Measurements from ENCODE around the gene GLIS2.

Gene GLIS2

DNA sequence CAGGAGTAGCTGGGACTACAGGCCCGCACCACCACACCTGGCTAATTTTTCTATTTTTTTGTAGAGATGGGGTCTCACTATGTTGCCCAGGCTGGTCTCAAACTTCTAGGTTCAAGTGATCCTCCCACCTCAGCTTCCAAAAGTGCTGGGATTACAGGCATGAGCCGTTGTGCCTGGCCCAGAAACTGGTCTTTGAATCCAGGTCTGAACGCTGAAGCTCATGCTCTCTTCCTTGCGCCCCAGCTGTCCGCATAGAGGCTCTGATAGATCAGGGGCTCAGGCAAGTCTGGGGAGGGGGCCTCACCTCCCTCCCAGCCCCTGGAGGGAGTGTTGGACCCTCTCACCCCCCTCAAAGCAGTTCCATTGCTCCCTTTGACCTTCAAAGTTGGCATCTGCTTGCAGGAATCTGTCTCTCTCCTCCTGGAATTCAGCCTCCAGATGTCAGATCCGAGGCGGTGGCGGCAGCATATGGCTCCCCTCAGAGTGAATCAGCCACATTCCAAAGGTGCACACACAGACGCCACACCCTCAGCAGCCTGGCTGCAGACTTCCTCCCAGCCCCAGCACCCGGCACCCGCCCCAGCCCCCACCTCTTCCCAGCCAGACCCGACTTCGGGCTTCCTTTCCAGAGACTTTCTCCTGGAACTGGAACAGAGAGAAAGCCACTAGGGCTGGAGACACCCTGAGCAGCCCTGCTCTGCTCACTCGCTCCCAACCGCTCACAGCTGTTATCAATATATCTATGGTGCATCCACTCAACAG lies 16.9 kb upstream of the GLIS2 start:
- DNase-seq = no peak

DNA sequence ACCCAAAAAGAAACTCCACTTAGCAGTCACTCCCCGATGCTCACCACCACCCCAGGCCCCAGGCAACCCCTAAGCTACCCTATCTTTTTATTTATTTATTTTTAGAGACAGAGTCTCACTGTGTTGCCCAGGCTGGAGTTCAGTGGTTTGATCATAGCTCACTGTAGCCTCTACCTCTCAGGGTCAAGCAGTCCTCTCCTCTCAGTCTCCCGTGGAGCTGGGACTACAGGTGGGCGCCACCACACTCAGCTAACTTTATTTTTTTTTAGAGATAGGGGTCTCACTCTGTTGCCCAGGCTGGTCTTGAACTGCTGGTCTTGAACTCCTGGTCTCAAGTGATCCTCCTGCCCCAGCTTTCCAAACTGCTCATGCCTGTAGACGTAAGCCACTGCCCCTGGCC lies 14.7 kb upstream of the GLIS2 start:
- no peak for DNase-seq

DNA sequence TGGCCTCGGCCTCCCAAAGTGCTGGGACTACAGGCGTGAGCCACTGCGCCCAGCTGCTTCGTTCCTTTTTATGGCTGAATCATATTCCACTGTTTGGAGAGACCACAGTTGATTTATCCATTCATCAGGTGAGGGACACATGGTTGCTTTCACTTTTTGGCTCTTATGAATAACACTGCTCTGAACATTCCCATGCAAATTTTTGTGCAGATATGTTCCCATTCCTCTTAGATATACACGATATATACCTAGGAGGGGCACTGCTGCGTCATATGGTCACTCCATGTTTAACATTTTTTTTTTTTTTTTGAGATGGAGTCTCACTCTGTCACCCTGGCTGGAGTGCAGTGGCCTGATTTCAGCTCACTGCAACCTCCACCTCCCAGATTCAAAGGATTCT lies 13.9 kb upstream of the GLIS2 start:
- no peak for DNase-seq

DNA sequence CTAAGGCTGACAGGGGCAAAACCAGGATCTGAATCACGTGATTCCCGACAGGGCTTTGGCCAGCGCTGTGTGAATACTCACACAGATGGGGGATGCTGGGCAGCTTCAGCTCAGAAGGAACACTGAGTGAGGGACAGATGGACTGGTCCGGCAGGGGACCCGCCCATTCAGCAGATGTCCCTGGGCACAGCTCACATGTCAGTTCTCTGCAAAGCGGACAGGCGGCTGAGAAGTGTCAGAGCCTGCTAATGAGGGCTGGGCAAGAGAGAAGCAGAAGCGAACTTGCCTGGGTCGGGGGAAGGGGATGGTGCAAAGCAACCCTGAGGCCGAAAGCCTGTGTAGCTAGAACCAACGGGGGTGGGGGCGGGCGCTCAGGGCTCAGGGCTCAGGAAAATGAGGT lies 11.9 kb upstream of the GLIS2 start:
- no peak for DNase-seq

DNA sequence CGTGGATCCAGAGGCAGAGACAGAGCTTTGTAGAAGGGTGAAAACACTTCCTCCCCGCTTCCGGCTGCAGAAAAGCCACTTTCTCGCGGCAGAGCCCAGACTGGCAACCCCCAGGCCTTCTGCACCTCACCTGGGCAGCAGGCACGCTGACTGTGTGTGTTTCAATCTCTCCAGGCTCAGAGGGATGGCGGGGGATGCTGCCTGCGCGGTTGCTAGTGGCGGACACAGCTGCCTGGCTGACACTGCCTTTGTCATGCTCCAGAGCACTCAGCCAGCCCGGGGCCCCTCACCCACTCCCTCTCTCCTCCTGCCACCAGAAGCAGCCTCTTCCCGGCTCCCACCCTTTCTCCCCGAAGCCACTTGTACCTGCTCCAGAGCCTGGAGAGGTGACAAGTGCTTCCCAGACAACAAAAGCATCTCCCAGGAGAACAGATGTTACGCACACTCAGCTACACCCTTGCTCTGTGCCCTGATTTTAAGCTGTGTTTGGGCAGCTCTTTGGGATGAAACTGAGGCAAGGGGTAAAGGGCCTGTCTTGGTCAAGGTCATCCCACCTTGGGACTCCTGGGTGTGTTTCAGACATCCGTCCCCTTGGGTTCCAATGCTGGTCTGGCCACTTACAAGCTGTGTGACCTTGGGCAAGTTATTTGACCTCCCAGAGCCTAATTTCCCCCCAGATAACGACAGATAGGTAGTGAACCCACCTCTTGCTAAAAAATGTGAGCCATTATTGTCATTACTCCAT lies 9.2 kb upstream of the GLIS2 start:
- no peak for DNase-seq

DNA sequence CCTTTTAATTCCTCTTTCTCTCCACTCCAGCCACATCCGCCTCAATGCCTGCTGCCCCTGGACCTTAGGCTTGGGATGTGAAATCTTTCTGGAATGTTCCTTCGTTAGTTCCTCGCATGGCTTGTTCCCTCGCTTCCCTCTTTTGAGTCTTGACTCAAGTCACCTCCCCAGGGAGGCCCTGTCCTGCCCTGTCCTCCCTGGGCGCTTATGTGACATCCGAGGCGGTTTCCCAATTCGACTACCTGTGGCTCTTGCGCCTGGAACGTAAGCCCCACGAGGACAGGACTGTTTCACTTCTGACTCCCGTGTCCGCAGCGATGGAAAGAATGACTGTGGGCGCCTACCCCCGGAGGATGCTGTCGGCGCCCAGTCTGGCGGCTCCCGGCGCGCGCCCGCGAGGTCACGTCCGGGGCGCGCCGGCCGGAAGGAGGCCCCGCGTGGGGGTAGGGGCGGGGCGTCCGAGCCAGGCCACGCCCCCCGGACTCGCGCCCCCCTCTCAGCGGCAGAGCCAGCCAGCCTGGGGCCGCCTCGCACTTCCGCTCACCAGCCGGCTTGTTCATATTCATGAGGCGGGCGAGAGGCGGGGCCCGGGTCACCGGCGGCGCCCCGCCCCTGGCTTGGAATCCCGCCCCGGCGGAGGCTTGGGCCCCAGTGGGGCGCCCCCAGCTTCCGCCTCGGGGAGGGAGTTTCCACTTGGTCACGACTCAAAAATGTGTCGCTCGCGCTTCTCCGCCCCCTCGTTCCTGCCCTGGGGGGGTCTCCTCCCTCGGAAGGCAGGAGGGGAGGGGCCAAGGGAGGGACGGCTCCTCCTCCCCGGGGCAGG lies 8.4 kb upstream of the GLIS2 start:
- peak; percentile 97 for DNase-seq

DNA sequence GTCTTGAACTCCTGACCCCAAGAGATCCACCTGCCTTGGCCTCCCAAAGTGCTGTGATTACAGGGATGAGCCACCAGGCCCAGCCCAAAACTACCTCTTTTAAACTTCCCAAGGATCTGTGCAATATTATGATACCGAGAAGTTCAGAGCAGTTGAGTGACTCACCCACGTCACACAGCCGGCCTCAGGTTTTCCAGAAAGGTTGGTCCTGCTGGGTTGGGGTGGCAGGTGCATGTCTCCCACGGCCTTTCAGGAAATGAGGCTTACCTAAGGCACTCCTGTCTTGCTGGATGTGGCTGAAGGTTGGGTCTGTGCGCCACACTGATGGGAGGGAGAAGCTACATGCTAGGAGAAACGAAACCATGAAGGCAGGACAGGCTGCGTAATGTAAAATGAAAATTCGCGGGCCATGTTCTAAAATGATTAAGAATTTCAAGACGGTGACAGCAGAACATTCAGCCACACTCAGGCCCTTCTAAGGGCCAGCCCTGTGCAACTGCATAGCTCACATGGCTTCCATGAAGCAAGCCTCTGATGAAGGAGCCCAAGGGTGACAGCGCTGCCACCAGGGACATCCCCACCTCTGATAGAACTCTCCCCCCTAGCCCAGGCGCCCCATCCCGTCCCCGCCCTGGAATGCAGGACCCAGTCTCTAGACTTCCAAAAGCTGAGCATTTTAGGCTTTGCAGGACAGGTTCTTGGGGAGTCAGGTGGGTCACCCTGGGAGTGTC lies 6.6 kb upstream of the GLIS2 start:
- DNase-seq = no peak

DNA sequence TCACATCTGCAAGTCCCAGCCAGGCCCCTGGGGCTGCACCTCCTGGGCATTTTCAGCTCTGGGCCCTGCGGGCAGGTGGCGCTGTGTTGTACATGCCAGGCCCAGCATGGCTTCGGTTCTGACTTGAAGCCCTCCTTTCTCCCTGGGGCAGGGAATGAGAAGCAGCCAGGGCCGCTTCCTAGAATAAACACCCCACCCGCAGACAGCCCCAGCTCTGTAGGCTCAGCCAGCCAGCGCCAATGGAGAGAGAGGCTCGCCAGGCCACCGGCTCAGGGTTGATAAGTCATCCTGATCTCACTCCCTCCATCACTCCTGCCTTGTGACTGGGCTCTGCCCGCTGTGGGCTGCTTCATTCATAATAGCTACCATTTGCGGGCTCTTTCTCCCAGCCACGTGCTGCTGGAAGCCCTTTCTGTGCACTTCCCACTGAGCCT lies 6.0 kb upstream of the GLIS2 start:
- DNase-seq = peak; percentile 71

DNA sequence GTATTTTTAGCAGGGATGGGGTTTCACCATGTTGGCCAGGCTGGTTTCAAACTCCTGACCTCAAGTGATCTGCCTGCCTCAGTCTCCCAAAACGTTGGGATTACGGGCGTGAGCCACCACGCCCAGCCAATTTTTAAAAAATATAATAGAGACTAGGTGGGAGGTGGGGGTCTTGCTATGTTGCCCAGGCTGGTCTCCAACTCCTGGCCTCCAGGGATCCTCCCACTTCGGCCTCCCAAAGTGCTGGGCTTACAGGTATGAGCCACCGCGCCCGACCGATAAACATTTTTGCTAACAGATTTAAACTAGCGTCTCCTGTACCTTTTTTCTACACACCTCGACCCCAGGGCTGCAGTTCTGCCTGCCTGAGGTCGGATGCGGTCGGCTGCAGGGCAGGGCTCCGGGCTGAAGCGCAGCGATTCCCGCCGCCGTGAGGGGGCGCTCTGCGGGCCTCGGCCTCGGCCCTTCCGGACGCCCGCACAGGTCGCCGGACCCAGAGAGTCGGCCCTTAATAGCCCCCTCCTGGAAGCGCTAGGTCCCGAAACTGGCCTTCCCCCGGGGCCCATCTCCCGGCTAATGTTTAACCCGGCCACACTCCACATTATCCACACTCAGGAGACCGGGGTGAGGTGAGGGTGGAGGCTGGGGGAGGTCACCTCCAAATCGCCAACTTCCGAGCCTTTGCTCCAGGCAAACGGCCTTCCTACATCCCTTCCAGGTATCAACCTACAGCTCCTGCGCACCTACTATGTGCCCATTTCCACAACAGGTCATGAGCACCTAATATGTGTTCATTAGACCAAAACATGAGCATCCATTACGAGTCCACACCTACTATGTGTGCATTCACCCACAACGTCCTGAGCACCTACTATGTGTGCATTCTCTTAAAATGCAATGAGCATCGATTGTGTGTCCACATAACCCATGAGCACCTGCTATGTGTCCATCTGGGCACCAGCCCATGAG lies 2.0 kb upstream of the GLIS2 start:
- DNase-seq = peak; percentile 90

DNA sequence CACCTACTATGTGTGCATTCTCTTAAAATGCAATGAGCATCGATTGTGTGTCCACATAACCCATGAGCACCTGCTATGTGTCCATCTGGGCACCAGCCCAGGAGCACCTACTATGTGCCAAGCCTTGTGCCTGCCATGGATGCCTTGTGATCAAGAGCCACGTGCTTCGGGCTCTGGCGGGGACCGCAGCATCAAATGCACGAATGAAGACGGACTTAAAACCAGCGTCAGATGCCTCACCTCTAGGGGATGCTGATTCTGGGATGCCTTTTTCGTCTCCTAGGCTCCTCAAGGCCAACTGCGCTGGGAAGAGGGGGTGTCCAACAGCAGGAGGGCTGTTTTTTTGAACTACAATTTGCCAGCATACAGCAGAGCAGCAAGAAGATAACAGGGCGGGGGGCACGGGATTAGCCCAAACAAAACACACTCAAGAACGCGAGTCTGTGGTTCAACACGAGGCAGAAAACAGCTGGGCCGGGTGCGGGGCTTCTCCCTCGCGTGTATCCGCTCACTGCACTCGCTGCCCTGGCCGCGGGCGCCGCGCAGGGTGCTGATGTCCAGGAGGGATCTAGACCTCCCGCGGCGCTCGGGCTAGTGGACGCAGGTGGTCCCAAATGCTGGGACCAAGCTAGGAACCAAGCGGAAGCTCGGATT lies 1.2 kb upstream of the GLIS2 start:
- DNase-seq = peak; percentile 46

DNA sequence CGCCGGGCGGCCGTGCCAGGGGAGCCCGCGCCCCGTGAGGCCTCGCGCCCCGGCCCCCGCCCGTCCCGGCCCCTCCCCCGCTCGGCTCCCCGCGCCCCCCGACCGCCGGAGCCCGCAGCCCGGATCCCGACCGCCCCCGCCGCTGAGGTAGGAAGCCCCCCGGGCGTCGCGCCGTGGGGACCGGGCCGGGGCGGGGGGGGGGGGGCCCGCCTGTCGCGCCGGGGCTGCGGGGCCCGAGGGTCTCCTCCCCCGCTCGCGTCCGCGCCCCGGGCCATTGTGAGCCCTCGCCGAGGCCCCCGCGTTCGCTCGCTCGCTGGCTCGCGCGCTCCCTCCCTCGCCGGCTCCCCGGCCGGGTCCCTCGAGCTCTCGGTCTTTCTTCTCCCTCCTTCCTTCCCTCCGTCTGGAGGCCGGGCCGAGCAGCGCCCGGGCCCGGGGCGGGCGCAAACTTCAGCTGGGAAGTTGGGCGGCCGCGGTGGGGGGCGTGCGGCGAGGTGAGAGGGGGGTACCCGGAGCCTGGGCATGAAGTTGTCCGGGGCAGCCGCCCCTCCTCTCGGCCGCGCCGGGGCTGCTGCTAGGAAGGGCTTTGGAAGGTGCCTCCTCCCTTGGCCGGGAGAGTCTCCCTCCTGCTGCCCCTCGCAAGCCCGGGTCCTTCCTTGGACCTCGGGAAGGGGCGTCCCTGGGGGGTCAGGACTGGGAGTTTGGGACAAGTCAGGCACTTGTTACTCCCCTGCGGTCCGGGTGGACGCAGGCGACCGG lies 419 bp downstream of the GLIS2 start:
- DNase-seq = peak; percentile 8

DNA sequence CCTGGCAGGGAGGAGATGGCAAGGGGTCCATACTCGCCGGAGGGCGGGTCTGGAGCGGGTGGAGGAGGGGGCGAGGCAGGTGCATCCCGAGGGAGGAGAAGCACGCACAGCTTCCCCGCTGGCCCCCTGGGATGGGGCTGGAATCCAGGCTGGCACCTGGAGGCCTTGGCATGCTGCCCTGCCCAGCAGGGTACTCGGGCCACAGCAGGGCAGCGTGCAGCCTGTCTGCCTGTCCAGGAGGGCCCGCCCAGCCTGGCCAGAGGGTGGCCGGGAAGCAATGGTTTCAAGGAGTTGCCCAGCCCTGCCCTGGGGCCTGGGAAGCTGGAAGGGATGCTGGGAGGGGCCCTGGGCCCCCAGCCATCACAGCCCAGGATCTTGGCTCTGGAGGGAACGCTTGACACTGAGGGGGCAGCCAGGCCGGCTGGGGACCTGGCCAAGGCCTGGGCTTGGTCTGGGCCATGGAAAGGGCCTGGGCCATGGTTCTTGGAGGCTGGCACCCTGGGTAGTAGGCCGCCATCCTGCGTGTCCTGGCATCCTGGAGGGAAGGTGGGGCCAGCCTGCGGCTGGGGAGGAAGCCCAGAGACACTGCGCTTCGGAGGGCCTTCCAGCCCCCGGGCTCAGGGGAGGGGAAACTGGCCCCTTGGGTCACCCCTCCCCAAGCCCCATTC lies 1.1 kb downstream of the GLIS2 start:
- no peak for DNase-seq

DNA sequence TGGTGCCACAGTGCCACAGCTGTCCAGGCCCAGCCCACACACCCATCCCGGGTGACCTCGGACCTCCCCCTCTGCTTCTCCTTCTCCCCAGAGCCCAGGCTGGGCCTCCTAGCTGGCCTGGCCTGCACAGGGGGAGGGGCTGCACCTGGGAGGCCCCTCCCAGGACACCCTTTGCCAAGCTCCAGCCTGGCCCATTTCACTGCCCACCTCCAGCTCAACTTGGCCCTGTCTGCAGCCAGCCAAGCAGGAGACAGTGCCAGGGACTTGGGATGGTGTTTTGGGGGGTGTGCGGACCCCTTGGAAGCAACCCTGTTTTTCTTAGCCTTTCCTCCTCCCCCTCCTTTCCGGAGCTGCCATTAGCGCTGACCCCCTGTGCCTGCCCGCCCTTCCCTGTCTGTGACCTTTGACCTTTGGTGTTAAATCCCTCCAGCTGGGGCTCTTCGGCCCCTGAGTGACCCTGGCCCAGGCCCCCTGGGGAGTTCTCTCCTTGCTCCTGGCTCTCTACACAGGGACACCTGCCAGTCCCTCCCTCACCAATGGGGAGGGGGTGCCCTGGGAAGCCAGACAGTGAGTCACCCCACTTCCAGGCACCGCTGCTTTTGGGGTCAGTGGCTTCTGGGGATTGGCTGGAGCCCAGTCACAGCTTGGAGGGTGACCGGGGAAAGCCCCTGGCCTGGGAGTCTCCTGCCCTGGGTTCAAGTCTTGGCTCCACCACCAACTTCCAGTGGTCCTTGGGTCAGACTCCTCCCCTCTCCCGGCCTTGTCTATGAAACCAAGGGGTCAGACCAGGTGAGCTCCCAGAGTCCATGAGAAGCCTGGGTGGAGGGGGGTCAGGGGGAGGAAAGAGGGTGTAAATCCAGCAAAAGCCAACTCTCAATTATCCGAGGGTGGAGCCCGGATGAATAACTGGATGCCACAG lies 1.9 kb downstream of the GLIS2 start:
- no peak for DNase-seq

DNA sequence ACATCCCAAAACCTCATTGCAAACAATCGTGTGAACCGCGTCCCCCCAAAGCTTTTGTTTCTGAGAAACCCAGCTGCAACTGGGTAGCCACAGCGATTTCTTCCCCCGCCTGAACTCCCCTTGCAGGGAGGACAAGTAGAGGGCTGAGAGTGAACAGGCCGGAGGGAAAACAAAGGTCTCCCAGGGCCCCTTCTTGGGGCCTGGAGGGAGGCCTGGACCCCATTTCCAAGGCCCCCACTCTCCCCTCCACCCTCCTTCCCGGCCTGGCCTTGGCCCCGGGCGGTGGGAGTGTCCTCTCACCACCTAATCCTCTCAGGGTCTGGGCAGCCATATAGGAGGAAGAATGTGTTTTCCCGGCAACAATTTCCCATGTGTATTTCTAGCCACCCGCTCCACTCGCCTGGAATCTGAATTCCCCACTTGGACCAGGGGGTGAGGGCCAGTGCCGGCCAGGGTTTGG lies 2.6 kb downstream of the GLIS2 start:
- DNase-seq = no peak

DNA sequence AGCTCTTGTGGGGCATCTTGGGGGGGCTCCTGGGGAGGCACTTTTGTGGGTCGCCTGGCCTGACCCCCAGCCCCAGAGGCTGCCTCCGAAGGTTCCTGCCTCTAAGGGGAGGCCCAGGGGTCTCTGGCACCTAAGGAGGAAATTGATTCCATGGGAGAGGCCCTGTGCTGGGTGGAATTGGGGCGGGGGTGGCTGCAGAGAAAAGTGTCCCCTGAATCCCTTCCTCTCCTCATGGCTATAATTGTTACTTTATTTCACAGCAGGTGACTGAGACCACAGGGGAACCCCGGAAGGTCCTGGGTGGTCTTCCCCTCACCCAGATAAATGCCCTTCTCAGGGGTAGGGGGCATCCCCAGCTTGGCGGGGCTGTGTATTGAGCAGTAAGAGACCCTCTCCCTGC lies 3.1 kb downstream of the GLIS2 start:
- DNase-seq = no peak

DNA sequence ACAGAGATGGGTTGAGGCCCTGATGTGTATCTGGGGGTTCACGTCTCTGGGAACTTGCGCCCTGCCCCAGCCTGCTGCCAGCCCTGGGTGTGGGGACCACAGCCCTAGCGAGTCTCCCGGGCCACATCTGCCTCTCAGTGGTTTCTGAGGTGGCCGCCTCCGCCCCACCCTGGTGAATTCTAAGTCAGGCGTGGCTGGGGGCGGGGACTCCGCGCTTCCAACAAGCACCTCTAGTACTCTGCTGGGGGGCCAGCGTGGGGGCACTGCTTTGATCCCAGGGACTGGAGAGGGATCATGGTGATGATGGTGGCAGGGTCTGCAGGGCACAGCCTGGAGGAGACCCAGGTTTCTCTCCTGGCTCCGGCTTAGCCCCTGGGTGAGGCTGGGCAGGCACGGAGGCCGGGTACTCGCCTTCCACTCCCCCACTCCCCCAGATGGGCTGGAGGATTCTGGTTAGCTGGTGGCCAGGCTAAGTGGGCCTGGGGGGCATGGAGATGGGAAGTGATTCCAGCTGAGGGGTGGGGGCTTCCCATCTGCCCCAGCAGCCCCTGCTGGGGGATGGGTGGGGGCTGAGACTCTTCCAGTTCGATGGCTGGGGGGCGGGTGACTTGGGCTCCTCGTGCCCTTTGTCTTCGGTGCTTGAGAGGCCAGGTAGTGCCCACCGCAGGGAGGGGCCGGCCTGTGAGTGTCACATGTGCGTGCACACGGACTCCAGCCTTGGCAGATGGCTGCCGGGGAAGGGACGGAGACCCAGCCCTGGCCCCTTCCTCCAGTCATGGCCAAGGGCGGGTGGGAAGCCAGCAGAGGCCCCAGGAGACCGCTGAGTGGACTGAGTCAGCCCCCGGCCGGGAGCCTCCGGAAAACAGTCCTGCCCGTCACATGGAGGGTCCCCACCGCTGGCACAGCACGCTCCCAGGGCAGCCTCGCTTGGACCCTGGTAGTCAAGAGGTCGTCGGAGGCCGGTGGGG lies 3.9 kb downstream of the GLIS2 start:
- DNase-seq = peak; percentile 21

DNA sequence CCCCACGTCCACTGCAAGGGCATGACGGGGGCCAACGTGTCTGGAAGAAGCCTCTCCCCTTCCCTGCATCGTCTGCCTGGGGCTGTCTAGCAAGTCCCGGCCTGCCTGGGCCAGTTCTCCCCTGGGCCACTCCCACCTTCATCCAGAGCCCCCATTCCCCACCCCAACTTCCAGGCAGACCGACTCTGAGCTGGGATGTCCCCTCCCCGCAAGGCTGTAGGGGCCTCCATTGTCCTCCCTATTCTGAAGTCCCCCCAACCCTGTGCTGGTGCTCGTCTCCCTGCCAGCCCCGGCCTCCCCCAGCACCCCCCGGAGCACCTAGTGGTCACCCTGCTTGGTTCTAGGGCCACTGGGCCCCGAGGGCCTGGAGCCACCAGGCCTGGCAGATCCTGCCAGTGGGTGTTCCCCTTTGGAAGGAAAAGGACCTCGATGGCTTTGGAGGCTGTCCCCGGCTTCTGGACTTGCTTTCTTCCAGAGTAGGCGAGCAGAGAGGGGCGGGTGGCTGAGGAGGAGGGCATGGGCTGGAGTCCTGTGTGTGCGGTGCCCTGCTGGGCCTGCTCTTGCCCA lies 4.8 kb downstream of the GLIS2 start:
- DNase-seq = no peak

Data from OCI-M1 (cell line).